ENCODE results near the gene MEPE.

Gene MEPE

GRCh38 chr4:87799301-87800113 lies 33.3 kb upstream of the MEPE start, which contains the start of gene IBSP:
IBSP (plus strand) TSS chr4:87799554; CDS start chr4:87802362, 2,808 bp downstream.
- TF ChIP-seq EZH2phosphoT487 (conservative IDR thresholded peaks at IDR 0.05; ENCODE audit: low read length), result no peak
- no peak for TF ChIP-seq CTCF (IDR thresholded peaks at IDR 0.05; ENCODE audit: insufficient read depth, low read length, poor library complexity, severe bottlenecking)
- Histone ChIP-seq H3K4me3 (ENCODE audit: insufficient read depth, low read length, poor library complexity, severe bottlenecking) (no peak within 1 kb of the TSS), H3K9me2 (replicated peaks; ENCODE audit: insufficient read depth, low read length) (no peaks in the 10 kb centered on the region), H3K27me3 (ENCODE audit: low read length) (no peaks in the 10 kb centered on the region), H3K4me2 (ENCODE audit: low read depth, low read length, poor library complexity, severe bottlenecking) (no peak within 1 kb of the TSS), H3F3A (ENCODE audit: insufficient read depth) (no peaks in the 10 kb centered on the region), H3K9me3 (ENCODE audit: insufficient read depth, low read length) (no peaks in the 10 kb centered on the region), H2AFZ (ENCODE audit: low read depth, low read length, severe bottlenecking) (no peak within 1 kb of the TSS), H3K79me2 (ENCODE audit: insufficient read depth, low read length) (no peaks in the 10 kb centered on the region), H3K27ac (ENCODE audit: low read depth, low read length) (no peak within 1 kb of the TSS), H3K9ac (ENCODE audit: low read length) (no peak within 1 kb of the TSS), H3K36me3 (ENCODE audit: low read length) (no peaks in the 10 kb centered on the region), H4K20me1 (ENCODE audit: low read depth, low read length) (no peaks in the 10 kb centered on the region)

DNA sequence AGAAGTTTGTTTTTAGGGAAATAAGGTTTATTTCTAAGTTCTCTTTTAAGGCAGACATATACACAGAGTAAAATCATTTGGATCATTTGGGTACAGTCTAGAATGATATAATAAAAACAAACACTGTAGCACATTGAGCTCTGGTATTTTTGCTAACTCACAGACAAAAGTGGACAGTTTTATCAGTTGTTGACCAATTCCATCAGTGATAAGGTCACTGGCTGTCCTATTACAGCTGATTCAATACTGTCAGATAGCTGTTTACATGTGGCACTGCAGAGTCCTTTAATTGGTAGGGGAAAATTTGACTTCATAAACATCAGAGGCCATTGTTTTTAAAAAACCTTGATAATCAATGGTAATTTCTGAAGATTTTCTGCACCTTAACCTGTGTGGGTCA lies 29.9 kb upstream of the MEPE start:
- Histone ChIP-seq H3F3A (ENCODE audit: insufficient read depth) (no peaks in the 10 kb centered on the region), H2AFZ (ENCODE audit: low read depth, low read length, severe bottlenecking) (no peak overlapping the region), H3K9ac (ENCODE audit: low read length) (no peak overlapping the region), H4K20me1 (ENCODE audit: low read depth, low read length) (no peaks in the 10 kb centered on the region), H3K79me2 (ENCODE audit: insufficient read depth, low read length) (no peaks in the 10 kb centered on the region), H3K9me3 (ENCODE audit: insufficient read depth, low read length) (no peaks in the 10 kb centered on the region), H3K36me3 (ENCODE audit: low read length) (no peaks in the 10 kb centered on the region), H3K4me3 (ENCODE audit: insufficient read depth, low read length, poor library complexity, severe bottlenecking) (no peak overlapping the region), H3K27me3 (ENCODE audit: low read length) (no peaks in the 10 kb centered on the region), H3K27ac (ENCODE audit: low read depth, low read length) (no peak overlapping the region), H3K9me2 (replicated peaks; ENCODE audit: insufficient read depth, low read length) (no peaks in the 10 kb centered on the region), H3K4me2 (ENCODE audit: low read depth, low read length, poor library complexity, severe bottlenecking) (no peak overlapping the region)
- no peak for TF ChIP-seq EZH2phosphoT487 (conservative IDR thresholded peaks at IDR 0.05; ENCODE audit: low read length)
- TF ChIP-seq CTCF (IDR thresholded peaks at IDR 0.05; ENCODE audit: insufficient read depth, low read length, poor library complexity, severe bottlenecking), result no peak

DNA sequence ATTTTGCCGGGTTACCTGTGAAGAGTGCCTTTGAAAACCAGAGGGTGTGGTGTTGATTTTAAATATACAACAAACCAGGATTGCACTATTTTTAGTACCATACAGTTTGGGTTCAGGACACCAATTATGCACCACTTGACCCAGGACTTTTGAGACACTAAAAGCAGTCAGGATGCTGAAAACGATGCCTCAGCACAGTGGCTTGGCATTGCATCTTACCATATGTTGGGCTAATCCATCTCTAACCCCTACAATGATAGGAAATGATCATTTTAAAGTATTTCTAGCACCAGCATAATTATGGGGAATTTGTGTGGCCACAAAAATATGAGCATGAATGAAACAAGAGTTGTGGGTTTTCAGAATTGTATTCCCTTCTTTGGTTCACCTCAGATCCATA lies 29.3 kb upstream of the MEPE start:
- no peaks in the 10 kb centered on the region for H3K79me2 ChIP-seq (ENCODE audit: insufficient read depth, low read length)
- no peaks in the 10 kb centered on the region for H4K20me1 ChIP-seq (ENCODE audit: low read depth, low read length)
- H3K9me3 ChIP-seq (ENCODE audit: insufficient read depth, low read length), result no peaks in the 10 kb centered on the region
- H3K27me3 ChIP-seq (ENCODE audit: low read length), result no peaks in the 10 kb centered on the region
- no peak for TF ChIP-seq CTCF (IDR thresholded peaks at IDR 0.05; ENCODE audit: insufficient read depth, low read length, poor library complexity, severe bottlenecking)
- TF ChIP-seq EZH2phosphoT487 (conservative IDR thresholded peaks at IDR 0.05; ENCODE audit: low read length), result no peak
- H3K4me3 ChIP-seq (ENCODE audit: insufficient read depth, low read length, poor library complexity, severe bottlenecking), result no peak overlapping the region
- H2AFZ ChIP-seq (ENCODE audit: low read depth, low read length, severe bottlenecking), result no peak overlapping the region
- H3K27ac ChIP-seq (ENCODE audit: low read depth, low read length), result no peak overlapping the region
- H3K9ac ChIP-seq (ENCODE audit: low read length), result no peak overlapping the region
- H3F3A ChIP-seq (ENCODE audit: insufficient read depth), result no peaks in the 10 kb centered on the region
- H3K9me2 ChIP-seq (replicated peaks; ENCODE audit: insufficient read depth, low read length), result no peaks in the 10 kb centered on the region
- H3K36me3 ChIP-seq (ENCODE audit: low read length), result no peaks in the 10 kb centered on the region
- no peak overlapping the region for H3K4me2 ChIP-seq (ENCODE audit: low read depth, low read length, poor library complexity, severe bottlenecking)
